ENCODE measurements around the gene RPS6KA3. TPM values are rescaled to one million over a fixed set of nuclear protein-coding genes. Genes with fewer than 3 reads are reported as not detected.

Gene RPS6KA3
- total and polyA plus RNA-seq, 2 of the 8 experiments (the other 6 are each of a cell fraction or from before 2014, with no cell fraction given) = 7.1 to 13.0 TPM

DNA sequence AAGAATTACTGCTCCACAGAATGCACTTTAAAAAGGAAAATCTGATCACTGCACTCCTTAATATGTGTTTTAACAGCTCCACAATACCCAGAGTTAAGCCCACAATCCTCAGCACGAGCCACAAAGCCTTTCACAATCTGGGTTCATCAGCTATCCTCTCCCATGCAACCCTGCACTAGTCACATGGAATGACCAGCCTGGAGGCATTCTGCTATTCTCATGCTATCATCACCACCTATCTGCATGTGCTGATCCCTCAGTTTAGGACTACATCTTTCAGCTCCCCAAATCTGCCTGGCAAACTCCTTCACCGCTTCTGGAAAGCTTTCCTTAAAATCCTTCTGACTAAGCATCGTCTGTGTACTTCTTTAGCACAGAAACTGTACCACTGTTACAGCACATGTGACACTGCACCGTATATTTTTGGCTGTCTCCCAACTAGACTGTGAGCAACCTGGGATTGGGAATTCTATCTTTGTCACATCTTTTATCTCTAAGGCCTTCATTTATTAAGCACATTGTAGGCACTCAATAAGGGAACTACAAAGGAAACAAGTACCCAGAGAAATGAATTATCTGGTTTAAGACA, 106.8 kb downstream of the RPS6KA3 start (continued):
- TF ChIP-seq, protein P1, sequence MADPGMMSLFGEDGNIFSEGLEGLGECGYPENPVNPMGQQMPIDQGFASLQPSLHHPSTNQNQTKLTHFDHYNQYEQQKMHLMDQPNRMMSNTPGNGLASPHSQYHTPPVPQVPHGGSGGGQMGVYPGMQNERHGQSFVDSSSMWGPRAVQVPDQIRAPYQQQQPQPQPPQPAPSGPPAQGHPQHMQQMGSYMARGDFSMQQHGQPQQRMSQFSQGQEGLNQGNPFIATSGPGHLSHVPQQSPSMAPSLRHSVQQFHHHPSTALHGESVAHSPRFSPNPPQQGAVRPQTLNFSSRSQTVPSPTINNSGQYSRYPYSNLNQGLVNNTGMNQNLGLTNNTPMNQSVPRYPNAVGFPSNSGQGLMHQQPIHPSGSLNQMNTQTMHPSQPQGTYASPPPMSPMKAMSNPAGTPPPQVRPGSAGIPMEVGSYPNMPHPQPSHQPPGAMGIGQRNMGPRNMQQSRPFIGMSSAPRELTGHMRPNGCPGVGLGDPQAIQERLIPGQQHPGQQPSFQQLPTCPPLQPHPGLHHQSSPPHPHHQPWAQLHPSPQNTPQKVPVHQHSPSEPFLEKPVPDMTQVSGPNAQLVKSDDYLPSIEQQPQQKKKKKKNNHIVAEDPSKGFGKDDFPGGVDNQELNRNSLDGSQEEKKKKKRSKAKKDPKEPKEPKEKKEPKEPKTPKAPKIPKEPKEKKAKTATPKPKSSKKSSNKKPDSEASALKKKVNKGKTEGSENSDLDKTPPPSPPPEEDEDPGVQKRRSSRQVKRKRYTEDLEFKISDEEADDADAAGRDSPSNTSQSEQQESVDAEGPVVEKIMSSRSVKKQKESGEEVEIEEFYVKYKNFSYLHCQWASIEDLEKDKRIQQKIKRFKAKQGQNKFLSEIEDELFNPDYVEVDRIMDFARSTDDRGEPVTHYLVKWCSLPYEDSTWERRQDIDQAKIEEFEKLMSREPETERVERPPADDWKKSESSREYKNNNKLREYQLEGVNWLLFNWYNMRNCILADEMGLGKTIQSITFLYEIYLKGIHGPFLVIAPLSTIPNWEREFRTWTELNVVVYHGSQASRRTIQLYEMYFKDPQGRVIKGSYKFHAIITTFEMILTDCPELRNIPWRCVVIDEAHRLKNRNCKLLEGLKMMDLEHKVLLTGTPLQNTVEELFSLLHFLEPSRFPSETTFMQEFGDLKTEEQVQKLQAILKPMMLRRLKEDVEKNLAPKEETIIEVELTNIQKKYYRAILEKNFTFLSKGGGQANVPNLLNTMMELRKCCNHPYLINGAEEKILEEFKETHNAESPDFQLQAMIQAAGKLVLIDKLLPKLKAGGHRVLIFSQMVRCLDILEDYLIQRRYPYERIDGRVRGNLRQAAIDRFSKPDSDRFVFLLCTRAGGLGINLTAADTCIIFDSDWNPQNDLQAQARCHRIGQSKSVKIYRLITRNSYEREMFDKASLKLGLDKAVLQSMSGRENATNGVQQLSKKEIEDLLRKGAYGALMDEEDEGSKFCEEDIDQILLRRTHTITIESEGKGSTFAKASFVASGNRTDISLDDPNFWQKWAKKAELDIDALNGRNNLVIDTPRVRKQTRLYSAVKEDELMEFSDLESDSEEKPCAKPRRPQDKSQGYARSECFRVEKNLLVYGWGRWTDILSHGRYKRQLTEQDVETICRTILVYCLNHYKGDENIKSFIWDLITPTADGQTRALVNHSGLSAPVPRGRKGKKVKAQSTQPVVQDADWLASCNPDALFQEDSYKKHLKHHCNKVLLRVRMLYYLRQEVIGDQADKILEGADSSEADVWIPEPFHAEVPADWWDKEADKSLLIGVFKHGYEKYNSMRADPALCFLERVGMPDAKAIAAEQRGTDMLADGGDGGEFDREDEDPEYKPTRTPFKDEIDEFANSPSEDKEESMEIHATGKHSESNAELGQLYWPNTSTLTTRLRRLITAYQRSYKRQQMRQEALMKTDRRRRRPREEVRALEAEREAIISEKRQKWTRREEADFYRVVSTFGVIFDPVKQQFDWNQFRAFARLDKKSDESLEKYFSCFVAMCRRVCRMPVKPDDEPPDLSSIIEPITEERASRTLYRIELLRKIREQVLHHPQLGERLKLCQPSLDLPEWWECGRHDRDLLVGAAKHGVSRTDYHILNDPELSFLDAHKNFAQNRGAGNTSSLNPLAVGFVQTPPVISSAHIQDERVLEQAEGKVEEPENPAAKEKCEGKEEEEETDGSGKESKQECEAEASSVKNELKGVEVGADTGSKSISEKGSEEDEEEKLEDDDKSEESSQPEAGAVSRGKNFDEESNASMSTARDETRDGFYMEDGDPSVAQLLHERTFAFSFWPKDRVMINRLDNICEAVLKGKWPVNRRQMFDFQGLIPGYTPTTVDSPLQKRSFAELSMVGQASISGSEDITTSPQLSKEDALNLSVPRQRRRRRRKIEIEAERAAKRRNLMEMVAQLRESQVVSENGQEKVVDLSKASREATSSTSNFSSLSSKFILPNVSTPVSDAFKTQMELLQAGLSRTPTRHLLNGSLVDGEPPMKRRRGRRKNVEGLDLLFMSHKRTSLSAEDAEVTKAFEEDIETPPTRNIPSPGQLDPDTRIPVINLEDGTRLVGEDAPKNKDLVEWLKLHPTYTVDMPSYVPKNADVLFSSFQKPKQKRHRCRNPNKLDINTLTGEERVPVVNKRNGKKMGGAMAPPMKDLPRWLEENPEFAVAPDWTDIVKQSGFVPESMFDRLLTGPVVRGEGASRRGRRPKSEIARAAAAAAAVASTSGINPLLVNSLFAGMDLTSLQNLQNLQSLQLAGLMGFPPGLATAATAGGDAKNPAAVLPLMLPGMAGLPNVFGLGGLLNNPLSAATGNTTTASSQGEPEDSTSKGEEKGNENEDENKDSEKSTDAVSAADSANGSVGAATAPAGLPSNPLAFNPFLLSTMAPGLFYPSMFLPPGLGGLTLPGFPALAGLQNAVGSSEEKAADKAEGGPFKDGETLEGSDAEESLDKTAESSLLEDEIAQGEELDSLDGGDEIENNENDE (IDR thresholded peaks at IDR 0.05; ENCODE audit: insufficient replicate concordance, low read length) = no peak
- TF ChIP-seq SP1 (IDR thresholded peaks at IDR 0.05; ENCODE audit: low read depth, low read length) = no peak
